Colonic mucosa (tissue), 4 donors: ENCODE measurements around the gene COX5A. TPM values are rescaled to one million over a fixed set of nuclear protein-coding genes. Genes with fewer than 3 reads are reported as not detected.

Experiments used
- DNase-seq: peaks from one replicate; pipeline ENCODE4 v3.0.0-alpha.2; 2020
- H3K27ac ChIP-seq: fragments of 200-600 bp; one replicate; pipeline ENCODE4 v1.8.0; 2021
- H3K27me3 ChIP-seq: fragments of 200-600 bp; one replicate; pipeline ENCODE4 v1.8.0; 2021
- H3K36me3 ChIP-seq: fragments of 200-600 bp; one replicate; pipeline ENCODE4 v1.8.0; 2021
- H3K4me1 ChIP-seq: fragments of 200-600 bp; one replicate; pipeline ENCODE4 v1.8.0; 2021; ENCODE audit warnings: mild to moderate bottlenecking
- H3K4me3 ChIP-seq: fragments of 200-600 bp; one replicate; pipeline ENCODE4 v1.8.0; 2021
- H3K9ac ChIP-seq, 2 donors: one replicate each; pipeline ENCODE4 v1.7.0; 2013; ENCODE audit warnings: control low read depth in 2 of 2, low read depth in 2 of 2, low read length in 2 of 2
- H3K9me3 ChIP-seq: fragments of 200-600 bp; one replicate; pipeline ENCODE4 v1.8.0; 2021
- CTCF ChIP-seq: fragments of 200-600 bp; IDR thresholded peaks from one replicate; pipeline ENCODE4 v1.8.0; 2022; ENCODE audit warnings: antibody characterized with exemption, mild to moderate bottlenecking
- intact Hi-C: fragments of 100-400 bp; cut with DNase I; formaldehyde crosslinking; loops from one replicate; pipeline ENCODE4 v1.14.1; 2022
- total RNA-seq, 2 donors: library from RNA; stranded (reverse); fragmentation: NEBNext Ultra II Directional in 1 of 2; extraction: Animal tissue kit (Norgen Biotek cat#: 25700) in 1 of 2; gene quantifications; one replicate each; pipeline ENCODE4 v1.2.1, GENCODE V29; 2021
- donor health status: healthy.
- donor health status: DM: no; HTN: no; CAD: no.
- donor health status: DM: no; HTN: no; CAD: no.

COX5A gene
- total RNA-seq, 2 donors from 2014 or later = 563 to 623 TPM

GRCh38 chr15:74955796-74956647 is 18.1 kb upstream of the COX5A start:
- H3K4me3 ChIP-seq = peak overlapping the region; percentile 69
- H3K9ac ChIP-seq = peak overlapping the region; percentile 92 to 93
- intact Hi-C loops = loop anchor here (10.0 kb wide), 1 partner anchor 321 kb away; no protein-coding TSS in a partner anchor
- H3K4me1 ChIP-seq = peaks cover 18% of the 10 kb centered on the region
- H3K27me3 ChIP-seq = peaks cover 5% of the 10 kb centered on the region
- no peaks in the 10 kb centered on the region for H3K36me3 ChIP-seq
- H3K9me3 ChIP-seq = no peaks in the 10 kb centered on the region
- peak; percentile 84 for DNase-seq
- TF ChIP-seq CTCF = peak; percentile 36
- H3K27ac ChIP-seq = peak overlapping the region; percentile 92

- H3K27ac ChIP-seq = no peak overlapping the region
These were observed 17.1 kb upstream of the COX5A start for GRCh38 chr15:74955017-74955416.

GRCh38 chr15:74954515-74954914 is 16.6 kb upstream of the COX5A start:
- H3K4me3 ChIP-seq = no peak overlapping the region
- H3K27ac ChIP-seq = no peak overlapping the region
- intact Hi-C loops = loop anchor here (5.0 to 10.0 kb wide), 2 partner anchors 52 to 320 kb away; no protein-coding TSS in a partner anchor
- peak overlapping the region in 1 of 2 donors; percentile 92 for H3K9ac ChIP-seq
- no peaks in the 10 kb centered on the region for H3K9me3 ChIP-seq
- H3K4me1 ChIP-seq = peaks cover 18% of the 10 kb centered on the region
- DNase-seq = no peak
- no peak for TF ChIP-seq CTCF
- peaks cover 5% of the 10 kb centered on the region for H3K27me3 ChIP-seq
- H3K36me3 ChIP-seq = no peaks in the 10 kb centered on the region

More at GRCh38 chr15:74955017-74955416, 17.1 kb upstream of the COX5A start:
- TF ChIP-seq CTCF = no peak
- no peaks in the 10 kb centered on the region for H3K36me3 ChIP-seq
- peak overlapping the region; percentile 54 to 92 for H3K9ac ChIP-seq
- H3K4me3 ChIP-seq = peak overlapping the region; percentile 69
- no peak for DNase-seq
- intact Hi-C loops = loop anchor here (10.0 kb wide), 1 partner anchor 320 kb away; no protein-coding TSS in a partner anchor
- H3K27me3 ChIP-seq = peaks cover 5% of the 10 kb centered on the region
- H3K9me3 ChIP-seq = no peaks in the 10 kb centered on the region
- peaks cover 18% of the 10 kb centered on the region for H3K4me1 ChIP-seq

- Histone ChIP-seq H3K9ac (no peak overlapping the region), H3K4me1 (peaks cover 8% of the 10 kb centered on the region), H3K9me3 (no peaks in the 10 kb centered on the region), H3K36me3 (no peaks in the 10 kb centered on the region), H3K27ac (no peak overlapping the region), H3K27me3 (no peaks in the 10 kb centered on the region), H3K4me3 (no peak overlapping the region)
- no peak for DNase-seq
- TF ChIP-seq CTCF = no peak
- intact Hi-C loops = loop anchor here (2.0 to 10.0 kb wide), 3 partner anchors 49 to 316 kb away; no protein-coding TSS in a partner anchor
These were observed 13.1 kb upstream of the COX5A start for GRCh38 chr15:74951006-74951405.

- Histone ChIP-seq H3K9me3 (no peaks in the 10 kb centered on the region), H3K27me3 (no peaks in the 10 kb centered on the region), H3K4me1 (peaks cover 3% of the 10 kb centered on the region), H3K27ac (no peak overlapping the region), H3K9ac (no peak overlapping the region), H3K4me3 (no peak overlapping the region), H3K36me3 (no peaks in the 10 kb centered on the region)
- peak; percentile 87 for DNase-seq
- TF ChIP-seq CTCF = peak; percentile 96
- intact Hi-C loops = loop anchor here (2.0 to 10.0 kb wide), 3 partner anchors 48 to 315 kb away; no protein-coding TSS in a partner anchor
These were observed 12.4 kb upstream of the COX5A start for GRCh38 chr15:74950078-74950908.
